Body of pancreas (tissue), 4 donors: Measurements from ENCODE around the gene SGCE.

Experiments used
- CTCF ChIP-seq, 7 experiments: fragments of 450-650 bp in 4 of 7; fragments of 200-600 bp in 3 of 7; sonication (generic) in 3 of 7; IDR thresholded peaks; one replicate each; pipeline ENCODE4 v1.5.1; 2016 to 2019; ENCODE audit warnings: antibody characterized with exemption in 7 of 7
- POLR2A ChIP-seq, 3 donors: fragments of 450-650 bp; IDR thresholded peaks; one replicate each; pipeline ENCODE4 v1.6.1; 2016; ENCODE audit warnings: antibody characterized with exemption in 3 of 3, mild to moderate bottlenecking in 2 of 3

DNA sequence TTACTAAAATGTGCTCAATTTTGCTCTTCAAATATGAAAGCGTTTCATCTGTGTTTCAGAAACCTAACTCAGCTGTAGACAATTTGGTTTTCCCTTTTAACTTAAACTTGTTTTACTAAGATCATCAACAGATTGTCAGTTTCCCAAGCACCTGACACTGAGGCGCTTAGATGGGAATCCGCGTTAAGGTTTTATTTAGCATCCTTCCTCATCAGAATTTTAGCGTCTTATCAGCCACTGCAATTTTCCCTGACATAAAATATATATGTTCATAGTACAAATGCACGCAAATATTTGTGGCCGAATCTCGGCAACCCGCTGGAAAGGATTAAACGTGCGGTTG, 1.2 kb downstream of the SGCE start:
- TF ChIP-seq CTCF (IDR thresholded peaks at IDR 0.05) (no peak), POLR2A (IDR thresholded peaks at IDR 0.05) (no peak)
